SK-N-SH (cell line): ENCODE measurements around the gene MYLK4.

Experiments
- EP300 ChIP-seq, 2 experiments: IDR thresholded peaks; 2 replicates each; pipeline versions ENCODE4 v1.4.0 to v1.6.1; 2012; ENCODE audit warnings: borderline replicate concordance in 1 of 2, low read depth in 1 of 2, low read length in 1 of 2
- RFX5 ChIP-seq: IDR thresholded peaks from 2 replicates; pipeline ENCODE4 v1.6.1; 2012; ENCODE audit warnings: mild to moderate bottlenecking, improper control_type of control experiment, low read length

- TF ChIP-seq RFX5 (no peak), EP300 (IDR thresholded peaks at IDR 0.05; ENCODE audit: borderline replicate concordance in 1 of 2, low read depth in 1 of 2, low read length in 1 of 2) (no peak)
Observed at GRCh38 chr6:2786269-2786668, 35.5 kb upstream of the MYLK4 start.
